ENCODE data around the gene FBN2. TPM values are rescaled to one million over a fixed set of nuclear protein-coding genes. Genes with fewer than 3 reads are reported as not detected.

FBN2 gene
- total RNA-seq, 2 donors from 2014 or later = 0.16 to 0.25 TPM

DNA sequence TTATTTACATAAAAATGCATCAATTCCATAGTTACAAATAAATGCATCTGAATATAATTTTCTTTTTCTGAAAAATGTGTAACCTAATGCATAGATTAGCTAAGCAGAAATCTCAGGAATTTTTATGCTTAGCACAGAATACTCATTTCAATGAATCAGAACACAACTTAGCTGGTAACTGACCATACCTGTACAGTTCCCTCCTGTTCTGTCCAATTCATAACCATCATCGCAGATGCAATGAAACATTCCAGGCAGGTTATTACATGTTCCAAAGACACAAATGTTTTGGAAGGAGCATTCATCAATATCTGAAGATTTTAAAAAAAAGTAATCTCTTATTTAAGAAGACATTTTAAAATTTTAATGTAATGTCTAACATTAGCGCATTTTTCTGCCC is 219.4 kb downstream of the FBN2 start:
- Mint-ChIP-seq H3K36me3 (ENCODE audit: low read depth) (no peaks in the 10 kb centered on the region), H3K27ac (no peak overlapping the region), H3K27me3 (peaks cover 5% of the 10 kb centered on the region), H3K4me3 (no peak overlapping the region), H3K4me1 (no peaks in the 10 kb centered on the region)
- H3K9me3 ChIP-seq (ENCODE audit: control insufficient read depth, low read length, poor library complexity, severe bottlenecking) = no peaks in the 10 kb centered on the region
- ATAC-seq (no peak), DNase-seq (no peak)

DNA sequence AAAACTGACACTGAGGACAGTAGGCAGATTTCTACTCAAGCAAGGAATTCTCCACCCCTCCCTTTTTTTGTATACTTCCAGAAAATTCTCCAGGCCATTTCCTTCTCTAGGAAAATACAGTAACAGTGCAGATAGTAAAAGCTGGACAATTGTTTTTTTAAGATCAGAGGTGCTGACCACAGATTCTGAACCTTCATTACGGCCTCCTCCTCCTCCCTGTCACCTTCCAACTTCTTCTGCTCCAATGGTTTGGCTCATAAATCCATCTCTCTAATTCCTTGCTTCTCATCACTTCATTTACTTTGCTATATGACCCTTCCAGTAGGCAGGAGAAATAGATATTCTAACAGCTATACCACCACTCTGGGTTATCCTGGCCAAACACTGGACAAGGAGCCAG is 220.6 kb downstream of the FBN2 start:
- Mint-ChIP-seq H3K4me3 (no peak overlapping the region), H3K27ac (no peak overlapping the region), H3K36me3 (ENCODE audit: low read depth) (no peaks in the 10 kb centered on the region), H3K27me3 (peaks cover 5% of the 10 kb centered on the region), H3K4me1 (no peaks in the 10 kb centered on the region)
- ATAC-seq = no peak
- DNase-seq = no peak
- no peaks in the 10 kb centered on the region for H3K9me3 ChIP-seq (ENCODE audit: control insufficient read depth, low read length, poor library complexity, severe bottlenecking)

- H3K4me1 Mint-ChIP-seq = no peaks in the 10 kb centered on the region
- DNase-seq (no peak), ATAC-seq (no peak)
- H3K4me3 Mint-ChIP-seq = no peak overlapping the region
- H3K27ac Mint-ChIP-seq = no peak overlapping the region
- H3K36me3 Mint-ChIP-seq (ENCODE audit: low read depth) = no peaks in the 10 kb centered on the region
- no peaks in the 10 kb centered on the region for H3K9me3 ChIP-seq (ENCODE audit: control insufficient read depth, low read length, poor library complexity, severe bottlenecking)
- peaks cover 5% of the 10 kb centered on the region for H3K27me3 Mint-ChIP-seq
Observed at GRCh38 chr5:128315671-128316070, 222.4 kb downstream of the FBN2 start.

GRCh38 chr5:128305341-128305740 is 232.7 kb downstream of the FBN2 start:
- Mint-ChIP-seq H3K36me3 (ENCODE audit: low read depth) (no peaks in the 10 kb centered on the region), H3K4me3 (no peak overlapping the region), H3K27me3 (no peaks in the 10 kb centered on the region), H3K4me1 (no peaks in the 10 kb centered on the region), H3K27ac (no peak overlapping the region)
- H3K9me3 ChIP-seq (ENCODE audit: control insufficient read depth, low read length, poor library complexity, severe bottlenecking) = no peaks in the 10 kb centered on the region
- ATAC-seq (no peak), DNase-seq (no peak)

DNA sequence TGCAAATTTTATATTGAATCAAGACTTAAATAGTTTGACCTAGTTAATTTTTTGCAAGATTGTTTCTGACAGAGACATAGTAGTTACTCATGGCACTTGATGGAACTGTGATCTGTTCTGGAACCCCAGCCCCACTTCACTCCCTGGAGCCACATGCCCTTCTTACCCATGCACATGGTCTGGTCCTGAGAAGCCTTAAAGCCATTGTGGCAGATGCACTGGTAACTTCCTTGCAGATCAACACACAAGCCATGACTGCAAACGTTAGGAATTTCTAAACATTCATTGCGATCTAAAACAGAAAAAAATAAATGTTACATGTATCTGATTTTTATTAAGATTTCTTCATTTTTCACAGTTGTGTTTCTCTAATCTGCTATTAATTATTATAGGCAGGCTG is 233.3 kb downstream of the FBN2 start:
- no peaks in the 10 kb centered on the region for H3K9me3 ChIP-seq (ENCODE audit: control insufficient read depth, low read length, poor library complexity, severe bottlenecking)
- Mint-ChIP-seq H3K36me3 (ENCODE audit: low read depth) (no peaks in the 10 kb centered on the region), H3K27ac (no peak overlapping the region), H3K4me1 (no peaks in the 10 kb centered on the region), H3K27me3 (no peaks in the 10 kb centered on the region), H3K4me3 (no peak overlapping the region)
- no peak for ATAC-seq
- no peak for DNase-seq

DNA sequence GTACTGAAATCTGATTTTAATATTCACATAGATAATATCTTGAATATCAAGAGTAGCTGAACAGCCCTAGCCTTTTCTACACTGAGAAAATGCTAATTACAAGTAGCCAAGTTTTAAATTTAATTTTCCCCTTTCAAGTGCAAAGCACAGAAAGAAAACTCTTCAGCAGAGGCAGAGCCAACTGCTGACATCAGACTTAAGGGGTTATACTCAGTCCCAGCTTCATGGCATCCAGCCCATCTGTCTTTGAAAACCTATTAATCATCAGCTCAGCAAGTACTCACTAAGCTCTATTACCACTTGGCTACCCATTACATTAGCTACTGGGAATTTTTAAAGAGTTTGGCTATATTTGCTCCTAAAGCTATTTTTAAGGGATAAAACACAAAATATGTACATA is 234.0 kb downstream of the FBN2 start:
- no peak for DNase-seq

GRCh38 chr5:128303593-128303992 is 234.5 kb downstream of the FBN2 start:
- no peaks in the 10 kb centered on the region for H3K36me3 Mint-ChIP-seq (ENCODE audit: low read depth)
- no peak for ATAC-seq
- no peaks in the 10 kb centered on the region for H3K27me3 Mint-ChIP-seq
- no peak overlapping the region for H3K27ac Mint-ChIP-seq
- no peaks in the 10 kb centered on the region for H3K4me1 Mint-ChIP-seq
- H3K4me3 Mint-ChIP-seq = no peak overlapping the region
- no peaks in the 10 kb centered on the region for H3K9me3 ChIP-seq (ENCODE audit: control insufficient read depth, low read length, poor library complexity, severe bottlenecking)
- DNase-seq = no peak

More for the DNA sequence above, 234.0 kb downstream of the FBN2 start:
- H3K36me3 Mint-ChIP-seq (ENCODE audit: low read depth) = no peaks in the 10 kb centered on the region
- H3K4me1 Mint-ChIP-seq = no peaks in the 10 kb centered on the region
- H3K9me3 ChIP-seq (ENCODE audit: control insufficient read depth, low read length, poor library complexity, severe bottlenecking) = no peaks in the 10 kb centered on the region
- no peak for ATAC-seq
- H3K27ac Mint-ChIP-seq = no peak overlapping the region
- H3K4me3 Mint-ChIP-seq = no peak overlapping the region
- no peaks in the 10 kb centered on the region for H3K27me3 Mint-ChIP-seq

DNA sequence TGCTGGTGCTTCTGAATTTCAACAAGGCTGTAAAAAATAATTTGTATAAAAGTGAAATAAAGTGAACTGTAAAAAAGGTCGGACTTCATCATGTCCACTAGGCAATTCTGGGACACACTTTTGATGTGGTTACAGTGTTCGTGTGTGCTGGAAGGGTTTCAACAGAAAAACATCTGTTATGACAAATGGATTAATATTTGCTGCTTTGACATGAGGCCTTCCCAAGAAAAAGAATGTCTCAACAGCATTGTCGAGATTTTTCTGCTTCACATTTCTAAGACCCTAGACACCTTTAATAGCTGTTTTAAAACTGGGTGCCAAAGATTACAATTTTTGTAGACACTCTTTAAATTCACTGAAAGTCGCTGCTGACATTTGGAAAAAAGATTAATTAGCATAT is 237.9 kb downstream of the FBN2 start:
- ATAC-seq (no peak), DNase-seq (no peak)
- Mint-ChIP-seq H3K4me1 (no peaks in the 10 kb centered on the region), H3K27me3 (no peaks in the 10 kb centered on the region), H3K4me3 (no peak overlapping the region), H3K36me3 (ENCODE audit: low read depth) (no peaks in the 10 kb centered on the region), H3K27ac (no peak overlapping the region)
- H3K9me3 ChIP-seq (ENCODE audit: control insufficient read depth, low read length, poor library complexity, severe bottlenecking) = no peaks in the 10 kb centered on the region

- H3K36me3 Mint-ChIP-seq (ENCODE audit: low read depth) = no peaks in the 10 kb centered on the region
- no peak overlapping the region for H3K27ac Mint-ChIP-seq
- ATAC-seq (no peak), DNase-seq (no peak)
- no peaks in the 10 kb centered on the region for H3K9me3 ChIP-seq (ENCODE audit: control insufficient read depth, low read length, poor library complexity, severe bottlenecking)
- no peaks in the 10 kb centered on the region for H3K27me3 Mint-ChIP-seq
- H3K4me3 Mint-ChIP-seq = no peak overlapping the region
- H3K4me1 Mint-ChIP-seq = no peaks in the 10 kb centered on the region
Observed at GRCh38 chr5:128290152-128290858, 247.7 kb downstream of the FBN2 start.

- H3K9me3 ChIP-seq (ENCODE audit: control insufficient read depth, low read length, poor library complexity, severe bottlenecking) = no peaks in the 10 kb centered on the region
- H3K36me3 Mint-ChIP-seq (ENCODE audit: low read depth) = no peaks in the 10 kb centered on the region
- H3K27ac Mint-ChIP-seq = no peak overlapping the region
- H3K4me3 Mint-ChIP-seq = no peak overlapping the region
- no peak for DNase-seq
- H3K27me3 Mint-ChIP-seq = peaks cover 11% of the 10 kb centered on the region
- peaks cover 2% of the 10 kb centered on the region for H3K4me1 Mint-ChIP-seq
- ATAC-seq = no peak
Observed at GRCh38 chr5:128287740-128288139, 250.3 kb downstream of the FBN2 start.

GRCh38 chr5:128284236-128284635 is 253.8 kb downstream of the FBN2 start:
- Mint-ChIP-seq H3K27me3 (peaks cover 11% of the 10 kb centered on the region), H3K4me3 (no peak overlapping the region), H3K4me1 (peaks cover 2% of the 10 kb centered on the region), H3K27ac (no peak overlapping the region), H3K36me3 (ENCODE audit: low read depth) (no peaks in the 10 kb centered on the region)
- no peak for ATAC-seq
- H3K9me3 ChIP-seq (ENCODE audit: control insufficient read depth, low read length, poor library complexity, severe bottlenecking) = no peaks in the 10 kb centered on the region
- no peak for DNase-seq

- no peak for DNase-seq
- no peak overlapping the region for H3K27ac Mint-ChIP-seq
- H3K4me3 Mint-ChIP-seq = no peak overlapping the region
- no peaks in the 10 kb centered on the region for H3K36me3 Mint-ChIP-seq (ENCODE audit: low read depth)
- H3K4me1 Mint-ChIP-seq = no peaks in the 10 kb centered on the region
- ATAC-seq = no peak
- H3K9me3 ChIP-seq (ENCODE audit: control insufficient read depth, low read length, poor library complexity, severe bottlenecking) = no peaks in the 10 kb centered on the region
- peaks cover 21% of the 10 kb centered on the region for H3K27me3 Mint-ChIP-seq
Observed at GRCh38 chr5:128279345-128279744, 258.7 kb downstream of the FBN2 start.

DNA sequence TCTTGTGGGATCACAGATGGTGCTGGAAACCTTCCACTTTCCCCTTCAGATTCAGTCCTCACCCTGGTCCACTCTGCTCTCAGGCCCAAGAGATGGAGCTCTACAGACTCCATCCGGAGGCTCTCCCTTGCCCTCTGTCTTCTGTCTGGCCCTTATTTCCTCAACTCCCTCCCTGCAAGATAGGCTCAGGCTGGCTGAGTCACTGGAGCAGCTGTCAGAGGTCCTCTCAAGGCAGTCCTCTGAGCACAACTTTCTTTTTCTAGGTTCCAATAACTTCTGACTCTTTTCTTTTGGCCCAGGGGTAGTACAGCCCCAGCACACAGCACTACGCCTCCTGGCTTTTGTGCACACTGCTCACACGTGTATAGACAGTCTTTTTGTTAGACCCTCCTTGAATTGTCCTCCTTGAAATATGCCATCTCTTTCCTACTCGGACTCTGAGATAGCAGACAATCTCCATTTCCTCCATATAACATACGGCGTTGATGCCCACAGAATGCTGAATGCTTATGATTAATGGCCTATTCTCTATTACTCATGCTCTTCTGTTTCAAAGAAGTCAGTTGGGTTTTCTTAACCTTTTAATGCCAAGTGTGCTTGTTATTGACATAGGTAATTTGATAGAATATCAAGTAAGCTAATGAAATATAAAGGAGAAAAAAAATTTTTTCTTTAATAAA is 261.4 kb downstream of the FBN2 start:
- H3K4me3 Mint-ChIP-seq = no peak overlapping the region
- DNase-seq (no peak), ATAC-seq (no peak)
- H3K4me1 Mint-ChIP-seq = no peaks in the 10 kb centered on the region
- peaks cover 16% of the 10 kb centered on the region for H3K27me3 Mint-ChIP-seq
- H3K27ac Mint-ChIP-seq = no peak overlapping the region
- H3K9me3 ChIP-seq (ENCODE audit: control insufficient read depth, low read length, poor library complexity, severe bottlenecking) = no peaks in the 10 kb centered on the region
- H3K36me3 Mint-ChIP-seq (ENCODE audit: low read depth) = no peaks in the 10 kb centered on the region

DNA sequence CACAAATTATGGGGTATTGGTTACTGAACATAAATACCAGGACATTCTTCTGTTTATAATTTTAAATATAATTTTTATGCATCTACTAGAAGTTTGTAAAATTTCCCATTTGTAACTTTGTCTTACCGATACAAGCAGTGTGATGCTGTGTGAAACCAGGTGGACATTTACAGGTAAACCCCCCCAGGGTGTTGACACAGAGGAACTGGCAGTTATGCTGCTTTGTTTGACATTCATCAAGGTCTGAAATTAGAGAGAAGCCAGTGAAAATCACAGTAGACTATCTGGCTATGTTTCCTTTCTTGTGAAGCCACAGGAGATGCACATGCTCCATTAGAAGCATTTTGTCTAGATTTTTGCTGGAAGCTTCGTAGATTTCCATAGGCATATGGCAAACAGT is 263.6 kb downstream of the FBN2 start:
- ATAC-seq (no peak), DNase-seq (no peak)
- Mint-ChIP-seq H3K27ac (no peak overlapping the region), H3K4me1 (no peaks in the 10 kb centered on the region), H3K4me3 (no peak overlapping the region), H3K27me3 (peaks cover 16% of the 10 kb centered on the region), H3K36me3 (ENCODE audit: low read depth) (no peaks in the 10 kb centered on the region)
- H3K9me3 ChIP-seq (ENCODE audit: control insufficient read depth, low read length, poor library complexity, severe bottlenecking) = no peaks in the 10 kb centered on the region
